ENCODE measurements around the gene GRIK5. TPM values are rescaled to one million over a fixed set of nuclear protein-coding genes. Genes with fewer than 3 reads are reported as not detected.
"Not testable (repeated sequence)": the region's sequence is repeated elsewhere in the genome, so short reads cannot be mapped to it uniquely, and the experiment has no call there.

The GRIK5 gene
- total RNA-seq (2014; rRNA removed; shearing (Covaris generic)): not detected in 2 replicates

DNA sequence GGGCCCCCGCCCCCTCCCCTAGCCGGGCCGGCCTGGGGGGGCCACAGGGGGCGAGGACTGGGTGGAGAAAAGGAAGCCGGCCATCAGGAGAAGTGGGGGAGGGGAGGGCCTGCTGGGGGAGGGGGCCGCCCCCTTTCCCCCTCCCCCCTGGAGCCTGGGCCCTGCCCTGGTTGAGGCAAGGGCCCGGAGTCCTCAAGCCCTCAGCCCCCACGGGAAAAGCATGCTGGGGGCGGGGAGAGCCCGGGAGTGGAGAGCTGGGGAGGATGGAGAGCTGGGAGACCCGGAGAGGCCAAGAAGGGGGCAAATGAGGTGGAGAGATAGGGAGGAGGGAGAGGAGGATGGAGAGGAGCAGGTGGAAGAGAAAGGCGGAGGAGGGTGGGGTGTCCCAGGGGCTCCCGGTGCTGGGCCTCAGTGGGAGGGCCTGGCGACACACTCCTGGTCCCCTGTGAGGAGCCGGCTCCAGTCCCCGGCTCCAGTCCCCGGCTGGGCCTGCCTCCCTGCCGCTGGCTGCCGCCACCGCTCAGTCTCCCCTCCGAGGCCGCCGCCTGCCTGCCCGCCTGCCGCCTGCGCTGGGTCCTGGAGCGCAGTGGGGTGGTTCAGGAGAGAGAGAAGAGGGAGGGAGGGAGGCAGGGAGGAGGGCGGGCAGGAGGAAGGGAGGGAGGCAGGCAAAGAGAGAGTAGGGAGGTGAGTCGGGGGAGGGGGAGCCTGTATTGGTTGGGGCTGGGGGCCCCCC lies at the start of gene GRIK5:
TSS of gene GRIK5 (minus strand) at position 588 of the 733 bp plus-strand sequence. CDS start 4,436 bp downstream, outside the sequence.
- no peak for DNase-seq (ENCODE audit: low read depth)

DNA sequence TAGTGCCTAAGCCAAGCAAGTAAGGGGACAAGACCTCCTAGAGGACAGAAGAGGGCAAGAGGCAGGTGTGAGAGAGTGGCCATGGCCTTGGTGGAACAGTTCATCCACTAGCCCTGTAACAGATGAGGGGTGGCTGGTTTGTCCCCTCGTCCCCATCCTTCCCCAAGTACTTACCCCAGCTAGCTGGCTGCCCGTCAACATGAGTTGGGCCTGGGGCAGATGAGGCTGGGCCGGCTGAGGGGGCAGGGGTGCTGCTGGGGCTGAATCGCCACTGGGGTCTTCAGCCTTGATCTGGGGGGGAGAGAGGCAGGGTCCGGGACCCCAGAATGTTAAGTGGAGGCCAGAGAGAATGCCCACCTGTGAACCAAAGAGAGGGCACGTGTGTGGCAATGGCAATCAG lies 47.1 kb upstream of the GRIK5 start:
- DNase-seq (ENCODE audit: low read depth): no peak

DNA sequence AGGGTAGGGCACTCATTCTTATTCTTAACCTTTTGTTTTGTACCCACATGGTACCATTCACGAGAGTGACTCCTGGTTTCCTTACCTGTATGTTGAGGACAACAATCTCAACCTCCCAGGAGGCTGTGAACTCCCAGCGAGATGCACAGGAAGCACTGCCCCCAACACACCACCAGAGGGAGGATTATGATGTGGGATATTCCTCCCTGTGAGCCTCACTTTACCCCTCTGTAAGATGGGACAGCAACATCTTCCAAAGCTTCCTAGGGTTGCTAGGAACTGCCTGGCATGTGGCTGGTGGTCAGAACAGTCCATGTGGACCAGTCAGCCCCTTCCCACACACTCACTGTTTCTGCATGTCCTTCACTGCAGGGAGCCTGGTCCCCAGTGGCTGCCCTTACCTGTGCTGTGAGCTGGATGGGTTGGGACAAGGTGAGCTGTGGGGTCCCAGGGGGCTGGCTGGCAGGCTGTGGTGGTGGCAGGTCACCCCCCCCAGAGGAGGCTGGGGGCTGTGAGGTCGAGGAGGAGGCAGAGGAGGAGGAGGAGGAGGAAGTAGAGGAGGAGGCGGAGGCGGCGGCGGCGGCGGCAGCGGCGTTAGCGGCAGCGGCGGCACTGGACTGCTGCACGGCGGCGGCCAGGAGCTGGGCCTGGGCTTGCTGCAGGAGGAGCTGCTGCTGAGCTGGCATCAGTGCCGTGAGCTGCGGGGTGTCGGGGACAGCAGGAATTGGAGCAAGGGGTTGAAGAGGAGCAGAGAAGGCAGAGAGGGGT lies 46.5 kb upstream of the GRIK5 start:
- DNase-seq (ENCODE audit: low read depth): no peak

GRCh38 chr19:42115705-42116104 lies 45.7 kb upstream of the GRIK5 start:
- no peak for DNase-seq (ENCODE audit: low read depth)

DNA sequence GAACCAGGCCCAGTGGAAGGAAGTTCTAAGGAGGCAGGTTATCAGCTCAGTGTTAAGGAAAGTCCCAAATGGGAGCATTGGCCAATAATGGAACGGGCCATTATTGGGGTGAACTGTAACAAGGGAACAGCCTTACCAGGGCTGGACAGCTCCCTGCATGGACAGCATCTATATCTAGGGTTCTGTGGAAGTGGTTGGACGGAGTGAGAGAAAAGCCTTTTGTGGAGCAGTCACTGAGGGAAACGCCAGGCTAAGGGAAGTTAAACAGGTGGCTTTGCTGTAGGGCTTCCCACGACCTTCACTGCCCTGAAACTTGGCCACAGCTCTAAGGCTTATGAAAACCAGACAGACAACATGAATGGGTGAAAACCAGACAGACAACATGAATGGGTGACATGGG lies 45.2 kb upstream of the GRIK5 start:
- peak; percentile 55 for DNase-seq (ENCODE audit: low read depth)

- DNase-seq (ENCODE audit: low read depth): peak; percentile 66
Measured at GRCh38 chr19:42114412-42114811, 44.4 kb upstream of the GRIK5 start.

DNA sequence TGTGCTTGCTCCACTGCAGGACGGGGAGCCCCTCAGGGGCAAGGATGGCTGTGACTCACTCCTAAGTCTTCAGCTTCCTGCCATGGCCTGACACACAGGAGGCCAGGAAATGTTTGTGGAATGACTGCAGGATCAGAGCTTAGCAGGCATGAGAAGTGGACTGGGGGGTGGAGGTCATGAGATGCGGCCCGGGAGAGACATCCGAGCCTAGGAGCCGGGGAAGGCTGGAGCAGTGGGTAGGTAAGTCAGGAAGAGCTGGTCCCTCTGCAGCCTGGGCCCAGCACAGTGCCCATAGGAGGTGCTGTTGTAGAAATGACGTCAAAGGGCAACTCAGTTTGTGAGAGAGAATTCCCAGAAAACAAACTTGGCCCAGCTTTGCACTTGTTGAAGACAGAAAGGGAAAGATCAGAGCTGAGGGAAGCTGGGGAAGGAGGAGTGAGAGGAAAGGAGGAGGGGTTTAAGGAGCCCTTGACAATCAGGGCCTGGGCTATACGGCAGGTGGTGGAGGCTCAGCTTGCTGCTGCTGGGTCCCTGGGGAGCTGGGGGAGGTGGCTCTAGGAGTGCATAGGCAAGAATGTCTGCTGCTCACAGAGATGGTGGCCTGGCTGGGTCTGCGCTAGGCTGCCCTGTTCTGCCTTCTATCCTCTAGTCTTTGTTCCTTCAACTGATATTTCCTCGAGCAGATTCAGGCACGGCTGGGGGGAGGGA lies 43.8 kb upstream of the GRIK5 start:
- DNase-seq (ENCODE audit: low read depth): peak; percentile 99

DNA sequence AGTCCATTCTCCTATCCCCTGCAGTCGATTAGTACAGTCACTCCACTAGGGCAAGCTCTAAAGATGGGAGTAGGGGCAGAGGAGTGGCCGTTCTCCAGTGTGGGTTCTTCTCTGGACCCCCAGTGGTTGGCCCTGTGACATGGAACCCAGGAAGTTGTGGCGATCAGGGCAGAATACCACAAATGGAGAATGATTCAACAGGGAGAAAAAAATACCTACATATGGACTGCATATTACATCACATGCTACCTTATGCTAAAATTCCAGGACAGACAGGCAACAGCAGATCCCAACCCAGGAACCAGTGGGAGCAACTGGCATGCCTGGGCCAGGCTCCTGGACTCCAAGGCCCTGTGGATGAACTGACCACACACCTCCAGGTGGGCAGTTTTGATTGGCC lies 41.8 kb upstream of the GRIK5 start:
- DNase-seq (ENCODE audit: low read depth): peak; percentile 76

- DNase-seq (ENCODE audit: low read depth): peak; percentile 89
Measured at GRCh38 chr19:42111384-42111783, 41.4 kb upstream of the GRIK5 start.

DNA sequence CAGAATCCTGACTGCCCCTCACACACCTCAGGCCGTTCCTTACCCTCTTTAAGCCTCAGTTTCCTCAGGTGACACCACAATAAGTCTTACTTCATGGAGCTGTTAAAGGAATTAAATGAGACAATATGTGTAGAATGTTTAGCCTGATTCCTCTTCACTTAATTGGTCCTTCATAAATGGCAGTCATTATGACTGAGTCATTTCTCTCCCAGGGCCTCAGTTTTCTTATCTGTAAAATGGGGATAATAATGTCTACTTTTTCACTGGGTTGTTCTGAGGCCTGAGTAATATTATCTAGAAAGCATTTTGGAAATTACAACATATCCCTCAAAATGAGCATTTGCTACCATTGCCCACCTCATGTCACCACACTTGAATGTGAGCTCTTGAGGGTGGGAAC lies 40.7 kb upstream of the GRIK5 start:
- no peak for DNase-seq (ENCODE audit: low read depth)

DNA sequence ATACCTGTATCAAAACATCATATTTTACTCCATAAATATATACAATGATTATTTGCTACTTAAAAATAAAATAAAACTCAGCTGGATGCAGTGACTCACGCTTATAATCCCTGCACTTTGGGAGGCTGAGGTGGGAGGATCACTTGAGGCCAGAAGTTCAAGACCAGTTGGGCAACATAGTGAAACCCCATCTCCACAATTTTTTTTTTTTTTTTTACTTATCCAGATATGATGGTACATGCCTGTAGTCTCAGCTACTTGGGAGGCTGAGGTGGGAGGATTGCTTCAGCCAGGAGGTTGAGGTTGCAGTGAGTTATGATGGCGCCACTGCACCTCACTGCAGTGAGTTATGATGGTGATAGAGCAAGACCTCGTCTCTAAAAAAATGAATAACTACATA lies 39.9 kb upstream of the GRIK5 start:
- DNase-seq (ENCODE audit: low read depth): no peak

GRCh38 chr19:42108527-42109389 lies 38.8 kb upstream of the GRIK5 start:
- peak; percentile 86 for DNase-seq (ENCODE audit: low read depth)

DNA sequence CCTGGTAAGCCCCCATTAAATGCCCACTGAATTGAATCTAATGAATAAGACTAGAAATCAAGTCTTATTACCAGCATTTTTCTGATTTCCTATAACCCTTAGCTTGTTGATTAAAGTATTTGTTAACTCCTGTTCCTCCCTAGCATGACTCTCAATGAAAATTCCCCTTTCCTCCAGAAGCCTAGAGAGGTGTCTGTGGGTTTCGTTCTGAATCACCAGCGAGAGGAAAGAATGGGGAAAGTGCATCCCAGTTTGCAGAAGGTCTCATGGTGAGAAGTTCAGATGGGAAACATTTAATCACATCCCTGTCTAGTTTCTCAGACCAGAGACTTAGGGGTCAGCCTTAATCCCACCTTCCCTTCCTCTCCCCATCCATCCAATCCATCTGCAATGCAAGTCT lies 35.4 kb upstream of the GRIK5 start:
- DNase-seq (ENCODE audit: low read depth): no peak

DNA sequence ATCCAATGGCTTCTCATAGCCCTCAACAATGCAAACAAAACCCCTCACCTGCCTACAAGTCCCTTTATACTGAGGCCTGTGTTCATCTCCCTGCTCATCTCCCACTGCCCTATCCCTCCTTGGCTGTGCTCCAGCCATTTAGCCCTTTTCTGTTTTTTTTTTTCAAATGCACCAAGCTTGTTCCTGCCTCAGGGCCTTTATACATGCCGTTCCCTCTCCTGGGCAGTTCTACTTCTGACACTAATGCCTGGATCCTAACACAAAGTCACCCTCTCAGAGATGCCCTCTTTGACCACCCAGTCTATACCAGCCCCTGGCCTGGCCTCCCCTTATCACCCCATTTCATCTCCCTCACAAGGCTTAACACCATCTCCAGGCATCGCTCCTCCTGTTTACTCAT lies 32.9 kb upstream of the GRIK5 start:
- DNase-seq (ENCODE audit: low read depth): no peak

- not testable (repeated sequence) for DNase-seq (ENCODE audit: low read depth)
Measured at GRCh38 chr19:42100241-42100640, 30.2 kb upstream of the GRIK5 start.

- no peak for DNase-seq (ENCODE audit: low read depth)
Measured at GRCh38 chr19:42099336-42099925, 29.4 kb upstream of the GRIK5 start.

- no peak for DNase-seq (ENCODE audit: low read depth)
Measured at GRCh38 chr19:42098781-42099180, 28.8 kb upstream of the GRIK5 start.

- DNase-seq (ENCODE audit: low read depth): no peak
Measured at GRCh38 chr19:42097461-42097860, 27.5 kb upstream of the GRIK5 start.

GRCh38 chr19:42096255-42096837 lies 26.3 kb upstream of the GRIK5 start:
- no peak for DNase-seq (ENCODE audit: low read depth)

DNA sequence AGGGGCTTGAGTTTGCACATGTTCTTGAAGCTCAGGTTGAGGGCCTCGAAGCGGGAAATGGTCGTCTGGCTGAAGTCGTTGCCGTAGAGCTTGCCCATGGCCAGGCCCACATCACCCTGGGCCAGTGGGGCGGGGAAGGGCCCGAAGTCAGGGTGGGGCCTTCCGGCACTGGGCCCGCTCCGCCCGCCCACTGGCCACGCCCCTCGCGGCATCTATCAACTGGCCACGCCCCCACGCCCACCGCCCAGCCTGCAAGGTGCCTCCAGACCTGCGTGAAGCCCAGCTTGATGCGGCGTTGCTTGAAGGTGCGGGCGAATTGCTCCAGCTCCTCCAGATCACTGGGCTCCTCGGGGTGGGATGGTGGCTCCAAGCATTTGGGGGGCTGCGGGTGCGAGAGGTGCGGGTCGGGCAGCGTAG lies 25.8 kb upstream of the GRIK5 start:
- no peak for DNase-seq (ENCODE audit: low read depth)

Data from RPMI7951 (cell line).